Right lobe of liver (tissue), 4 donors: ENCODE measurements around the gene C17orf107.

Experiments used
- POLR2A ChIP-seq: fragments of 450-650 bp; IDR thresholded peaks from one replicate; pipeline ENCODE4 v1.6.1; 2017; ENCODE audit warnings: antibody characterized with exemption, mild to moderate bottlenecking
- TF ChIP-seq, protein P1 (sequence below), 4 donors: fragments of 200-600 bp in 3 of 4; fragments of 450-650 bp in 1 of 4; IDR thresholded peaks; one replicate each; pipeline versions ENCODE4 v1.5.1 to v1.8.0; 2016 to 2022; ENCODE audit warnings: antibody characterized with exemption in 4 of 4, mild to moderate bottlenecking in 2 of 4
- donor health status: DM: no; HTN: no; CAD: no.
- donor health status: DM: no; HTN: no; CAD: no.
- donor health status: DM: no; HTN: yes; CAD: no.

DNA sequence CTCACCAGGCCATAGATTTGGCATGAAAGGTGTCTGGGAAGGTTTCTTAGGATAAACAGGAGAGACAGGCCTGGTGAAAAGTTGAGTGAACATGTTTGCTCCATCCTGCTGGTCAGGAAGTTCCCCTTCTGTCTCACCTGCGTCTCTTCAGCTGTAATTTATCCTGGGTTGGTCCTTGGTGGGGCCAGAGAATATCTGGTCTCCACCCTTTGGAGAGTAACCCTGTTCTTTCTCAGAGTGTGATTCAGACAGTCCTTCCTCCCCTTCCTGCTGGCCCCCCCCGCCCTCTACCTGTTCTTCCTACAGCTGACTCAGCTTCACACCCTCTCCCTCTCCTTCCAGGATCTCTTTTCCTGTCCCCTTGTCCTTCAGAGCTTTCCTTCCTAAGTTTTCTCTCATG lies 49.1 kb upstream of the C17orf107 start:
- TF ChIP-seq, protein P1, sequence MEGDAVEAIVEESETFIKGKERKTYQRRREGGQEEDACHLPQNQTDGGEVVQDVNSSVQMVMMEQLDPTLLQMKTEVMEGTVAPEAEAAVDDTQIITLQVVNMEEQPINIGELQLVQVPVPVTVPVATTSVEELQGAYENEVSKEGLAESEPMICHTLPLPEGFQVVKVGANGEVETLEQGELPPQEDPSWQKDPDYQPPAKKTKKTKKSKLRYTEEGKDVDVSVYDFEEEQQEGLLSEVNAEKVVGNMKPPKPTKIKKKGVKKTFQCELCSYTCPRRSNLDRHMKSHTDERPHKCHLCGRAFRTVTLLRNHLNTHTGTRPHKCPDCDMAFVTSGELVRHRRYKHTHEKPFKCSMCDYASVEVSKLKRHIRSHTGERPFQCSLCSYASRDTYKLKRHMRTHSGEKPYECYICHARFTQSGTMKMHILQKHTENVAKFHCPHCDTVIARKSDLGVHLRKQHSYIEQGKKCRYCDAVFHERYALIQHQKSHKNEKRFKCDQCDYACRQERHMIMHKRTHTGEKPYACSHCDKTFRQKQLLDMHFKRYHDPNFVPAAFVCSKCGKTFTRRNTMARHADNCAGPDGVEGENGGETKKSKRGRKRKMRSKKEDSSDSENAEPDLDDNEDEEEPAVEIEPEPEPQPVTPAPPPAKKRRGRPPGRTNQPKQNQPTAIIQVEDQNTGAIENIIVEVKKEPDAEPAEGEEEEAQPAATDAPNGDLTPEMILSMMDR (IDR thresholded peaks at IDR 0.05), result no peak
- no peak for TF ChIP-seq POLR2A
